Uterus (tissue), 4 donors: ENCODE results near the gene SLC5A5. TPM values are rescaled to one million over a fixed set of nuclear protein-coding genes. Genes with fewer than 3 reads are reported as not detected.

Source experiments
- DNase-seq, 2 donors: peaks; one replicate each; pipeline ENCODE4 v3.0.0-alpha.2; 2019 to 2020
- H3K27ac ChIP-seq, 2 donors: fragments of 200-600 bp; sonication (generic); 1 replicate in 1 of 2; 2 replicates in 1 of 2; pipeline ENCODE4 v1.5.1; 2016 to 2018
- H3K27me3 ChIP-seq, 2 donors: fragments of 200-600 bp; sonication (generic); one replicate each; pipeline ENCODE4 v1.5.1; 2018 to 2019; ENCODE audit warnings: control low read depth in 1 of 2
- H3K36me3 ChIP-seq, 2 donors: fragments of 200-600 bp; sonication (generic); one replicate each; pipeline ENCODE4 v1.5.1; 2019; ENCODE audit warnings: control low read depth in 1 of 2
- H3K4me1 ChIP-seq, 2 donors: fragments of 200-600 bp; sonication (generic); one replicate each; pipeline ENCODE4 v1.5.1; 2018 to 2019; ENCODE audit warnings: control low read depth in 1 of 2
- H3K4me3 ChIP-seq, 2 donors: fragments of 200-600 bp; sonication (generic); 1 replicate in 1 of 2; 2 replicates in 1 of 2; pipeline ENCODE4 v1.5.1; 2018 to 2019; ENCODE audit warnings: mild to moderate bottlenecking in 1 of 2
- H3K9me3 ChIP-seq, 2 donors: fragments of 200-600 bp; sonication (generic); one replicate each; pipeline ENCODE4 v1.5.1; 2019; ENCODE audit warnings: control low read depth in 1 of 2
- POLR2A ChIP-seq, 2 donors: fragments of 450-650 bp; IDR thresholded peaks; one replicate each; pipeline ENCODE4 v1.6.1; 2016; ENCODE audit warnings: antibody characterized with exemption in 2 of 2, mild to moderate bottlenecking in 1 of 2, moderate library complexity in 1 of 2
- intact Hi-C: fragments of 100-400 bp; cut with DNase I; formaldehyde crosslinking; loops from one replicate; pipeline ENCODE4 v1.15.1; 2023; ENCODE audit warnings: low total_unique reads
- total RNA-seq, 4 donors: library from RNA; depleted of rRNA in 3 of 4; stranded (reverse); fragments of >200 nt in 3 of 4; gene quantifications; one replicate each; pipeline versions ENCODE4 v1.1.0 to v1.2.4, GENCODE V29; 2014 to 2023
- TF ChIP-seq, protein P1 (sequence below), 4 experiments: fragments of 200-600 bp in 2 of 4; fragments of 450-650 bp in 2 of 4; sonication (generic) in 2 of 4; IDR thresholded peaks; one replicate each; pipeline ENCODE4 v1.5.1; 2016 to 2019; ENCODE audit warnings: antibody characterized with exemption in 4 of 4, mild to moderate bottlenecking in 2 of 4, moderate library complexity in 1 of 4
- donor health status: DM: yes; HTN: yes; CAD: no.

The SLC5A5 gene
- total RNA-seq, 4 donors from 2014 or later = not detected

DNA sequence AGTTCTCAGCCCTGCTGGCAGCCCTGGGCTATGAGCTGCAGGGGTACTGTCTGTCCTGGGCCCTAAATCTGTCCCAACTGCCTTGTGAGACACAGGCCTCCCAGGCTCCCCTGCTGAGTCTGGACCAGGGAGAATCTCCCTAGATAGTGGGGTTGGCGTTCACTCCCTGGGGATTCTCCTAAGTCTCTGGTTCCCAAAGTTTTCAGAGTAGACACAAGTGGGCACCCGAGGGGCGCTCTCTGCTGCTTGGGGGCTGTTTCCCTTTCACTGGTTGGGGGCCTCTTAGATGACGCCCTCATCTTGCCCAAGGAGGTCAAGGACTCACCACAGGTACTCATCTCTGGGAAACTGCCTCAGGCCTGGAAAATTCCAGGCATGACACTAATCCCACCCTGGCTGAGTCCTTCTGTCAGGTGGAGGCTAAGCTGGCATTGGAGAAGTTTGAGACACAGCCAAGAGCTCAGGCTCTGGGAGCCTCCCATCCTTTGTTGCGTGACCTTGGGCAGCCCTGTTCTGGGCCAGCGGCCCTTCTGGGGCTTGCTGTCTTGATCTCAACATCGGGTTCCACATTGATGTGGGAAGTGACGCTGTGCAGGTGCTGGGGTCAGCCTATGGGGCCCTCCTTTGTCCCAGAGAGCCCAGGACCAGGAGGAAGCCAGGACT, 8.1 kb upstream of the SLC5A5 start:
- H3K27me3 ChIP-seq = no peaks in the 10 kb centered on the region
- H3K27ac ChIP-seq = no peak overlapping the region
- peaks cover 0 to 4% of the 10 kb centered on the region in 2 donors for H3K4me1 ChIP-seq
- intact Hi-C loops = loop anchor here (10.0 kb wide), 1 partner anchor 131 kb away; no protein-coding TSS in a partner anchor
- no peak overlapping the region for H3K4me3 ChIP-seq
- no peaks in the 10 kb centered on the region for H3K9me3 ChIP-seq
- H3K36me3 ChIP-seq = no peaks in the 10 kb centered on the region
- no peak for DNase-seq
- no peak for TF ChIP-seq POLR2A (IDR thresholded peaks at IDR 0.05)
- TF ChIP-seq, protein P1, sequence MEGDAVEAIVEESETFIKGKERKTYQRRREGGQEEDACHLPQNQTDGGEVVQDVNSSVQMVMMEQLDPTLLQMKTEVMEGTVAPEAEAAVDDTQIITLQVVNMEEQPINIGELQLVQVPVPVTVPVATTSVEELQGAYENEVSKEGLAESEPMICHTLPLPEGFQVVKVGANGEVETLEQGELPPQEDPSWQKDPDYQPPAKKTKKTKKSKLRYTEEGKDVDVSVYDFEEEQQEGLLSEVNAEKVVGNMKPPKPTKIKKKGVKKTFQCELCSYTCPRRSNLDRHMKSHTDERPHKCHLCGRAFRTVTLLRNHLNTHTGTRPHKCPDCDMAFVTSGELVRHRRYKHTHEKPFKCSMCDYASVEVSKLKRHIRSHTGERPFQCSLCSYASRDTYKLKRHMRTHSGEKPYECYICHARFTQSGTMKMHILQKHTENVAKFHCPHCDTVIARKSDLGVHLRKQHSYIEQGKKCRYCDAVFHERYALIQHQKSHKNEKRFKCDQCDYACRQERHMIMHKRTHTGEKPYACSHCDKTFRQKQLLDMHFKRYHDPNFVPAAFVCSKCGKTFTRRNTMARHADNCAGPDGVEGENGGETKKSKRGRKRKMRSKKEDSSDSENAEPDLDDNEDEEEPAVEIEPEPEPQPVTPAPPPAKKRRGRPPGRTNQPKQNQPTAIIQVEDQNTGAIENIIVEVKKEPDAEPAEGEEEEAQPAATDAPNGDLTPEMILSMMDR (IDR thresholded peaks at IDR 0.05) = no peak

- intact Hi-C loops = loop anchor here (10.0 kb wide), 1 partner anchor 129 kb away; no protein-coding TSS in a partner anchor
- H3K4me3 ChIP-seq = no peak overlapping the region
- no peak overlapping the region for H3K27ac ChIP-seq
- peaks cover 0 to 4% of the 10 kb centered on the region in 2 donors for H3K4me1 ChIP-seq
- H3K9me3 ChIP-seq = no peaks in the 10 kb centered on the region
- DNase-seq = no peak
- no peak for TF ChIP-seq POLR2A (IDR thresholded peaks at IDR 0.05)
- TF ChIP-seq, protein P1 (IDR thresholded peaks at IDR 0.05) = no peak
- H3K27me3 ChIP-seq = peaks cover 0 to 2% of the 10 kb centered on the region in 2 donors
- no peaks in the 10 kb centered on the region for H3K36me3 ChIP-seq
Measured at GRCh38 chr19:17865364-17866311, 6.1 kb upstream of the SLC5A5 start.

- H3K9me3 ChIP-seq = no peaks in the 10 kb centered on the region
- TF ChIP-seq, protein P1 (IDR thresholded peaks at IDR 0.05) = no peak
- no peak for TF ChIP-seq POLR2A (IDR thresholded peaks at IDR 0.05)
- DNase-seq = no peak
- no peak overlapping the region for H3K27ac ChIP-seq
- H3K36me3 ChIP-seq = no peaks in the 10 kb centered on the region
- H3K4me1 ChIP-seq = no peaks in the 10 kb centered on the region
- peaks cover 0 to 10% of the 10 kb centered on the region in 2 donors for H3K27me3 ChIP-seq
- intact Hi-C loops = loop anchor here (10.0 kb wide), 1 partner anchor 128 kb away; no protein-coding TSS in a partner anchor
- no peak overlapping the region for H3K4me3 ChIP-seq
Measured at GRCh38 chr19:17866312-17866963, 5.3 kb upstream of the SLC5A5 start.

- Histone ChIP-seq H3K36me3 (no peaks in the 10 kb centered on the region), H3K9me3 (no peaks in the 10 kb centered on the region), H3K27me3 (peaks cover 0 to 16% of the 10 kb centered on the region in 2 donors), H3K4me3 (no peak overlapping the region), H3K4me1 (no peaks in the 10 kb centered on the region), H3K27ac (no peak overlapping the region)
- intact Hi-C loops = loop anchor here (10.0 kb wide), 1 partner anchor 128 kb away; no protein-coding TSS in a partner anchor
- no peak for DNase-seq
- no peak for TF ChIP-seq POLR2A (IDR thresholded peaks at IDR 0.05)
- TF ChIP-seq, protein P1 (IDR thresholded peaks at IDR 0.05) = no peak
Measured at GRCh38 chr19:17866964-17867486, 4.7 kb upstream of the SLC5A5 start.
